GM12878 (cell line): ENCODE data around the gene ABHD1. TPM values are rescaled to one million over a fixed set of nuclear protein-coding genes. Genes with fewer than 3 reads are reported as not detected.

ENCODE experiments used
- ATAC-seq: fragments of 200-7000 bp; cut with Tn5 transposase; 3 replicates; pipeline ENCODE4 v1.9.1; 2020; ENCODE audit warnings: mild to moderate bottlenecking, moderate library complexity
- BruUV-seq: library from RNA; stranded (reverse); fragments of 400-500 nt; replicated peaks from 2 replicates; lab custom pipeline; 2021; lab: Mats Ljungman, UMichigan
- CTCF ChIA-PET: fragments of 300-600 bp; sonication (Branson Sonifier 250); formaldehyde crosslinking; extraction: SDS; loops from one replicate; lab custom pipeline; 2021; ENCODE audit warnings: inconsistent platforms; lab: Yijun Ruan, JAX
- POLR2A ChIA-PET: fragments of 350-600 bp; formaldehyde crosslinking; extraction: SDS; loops from one replicate; lab custom pipeline; 2021; ENCODE audit warnings: inconsistent platforms; lab: Charles Lee
- RAD21 ChIA-PET: fragments of 300-600 bp; sonication (Branson Sonifier 250); formaldehyde crosslinking; loops from one replicate; lab custom pipeline; 2023; ENCODE audit warnings: antibody characterized with exemption; ENCODE audit not compliant: unreplicated experiment; lab: Charles Lee
- SMC1A ChIA-PET: fragments of 300-600 bp; sonication (Branson Sonifier 250); formaldehyde crosslinking; loops from one replicate; lab custom pipeline; 2023; ENCODE audit not compliant: unreplicated experiment, uncharacterized antibody; lab: Charles Lee
- DNase-seq: peaks from one replicate; pipeline ENCODE4 v3.0.0-alpha.2; 2011; ENCODE audit warnings: low read depth, low spot score
- FAIRE-seq: peaks from 3 replicates; lab custom pipeline; 2011; peaks lifted over from hg19 to GRCh38; lab: Jason Lieb, UNC
- H2AFZ ChIP-seq: 2 replicates; pipeline ENCODE4 v1.6.0; 2011; ENCODE audit warnings: low read depth, low read length, control low read depth; ENCODE audit not compliant: control insufficient read depth
- H3K27ac ChIP-seq: 2 replicates; pipeline ENCODE4 v1.5.1; 2011; ENCODE audit warnings: control low read depth; ENCODE audit not compliant: control insufficient read depth, insufficient read depth
- H3K27me3 ChIP-seq, 2 experiments: replicated peaks in 1 of 2; 2 replicates each; pipeline versions ENCODE4 v1.6.0 to v1.6.1; 2011; ENCODE audit warnings: low read length in 1 of 2; ENCODE audit not compliant: control insufficient read depth in 2 of 2, insufficient read depth in 2 of 2
- H3K36me3 ChIP-seq, 2 experiments: 2 replicates each; pipeline ENCODE4 v1.5.1; 2011; ENCODE audit warnings: low read length in 1 of 2; ENCODE audit not compliant: control insufficient read depth in 2 of 2, insufficient read depth in 2 of 2
- H3K4me1 ChIP-seq: 2 replicates; pipeline ENCODE4 v1.6.1; 2011; ENCODE audit warnings: mild to moderate bottlenecking, low read length, moderate library complexity, mixed read lengths; ENCODE audit not compliant: control insufficient read depth, insufficient read depth
- H3K4me2 ChIP-seq: 2 replicates; pipeline ENCODE4 v1.6.0; 2011; ENCODE audit warnings: control low read depth; ENCODE audit not compliant: control insufficient read depth, insufficient read depth
- H3K4me3 ChIP-seq: fragments of 200-600 bp; sonication (generic); 2 replicates; pipeline ENCODE4 v1.5.1; 2016
- H3K79me2 ChIP-seq: 2 replicates; pipeline ENCODE4 v1.6.0; 2011; ENCODE audit warnings: low read length; ENCODE audit not compliant: control insufficient read depth, insufficient read depth
- H3K9ac ChIP-seq: 2 replicates; pipeline ENCODE4 v1.8.0; 2011; ENCODE audit warnings: low read length, control low read depth, mixed read lengths; ENCODE audit not compliant: control insufficient read depth, insufficient read depth
- H3K9me3 ChIP-seq: replicated peaks from 3 replicates; pipeline ENCODE4 v1.5.1; 2011; ENCODE audit warnings: mild to moderate bottlenecking, low read length; ENCODE audit not compliant: control insufficient read depth, insufficient read depth
- H4K20me1 ChIP-seq: 2 replicates; pipeline ENCODE4 v1.6.0; 2011; ENCODE audit not compliant: control insufficient read depth, insufficient read depth
- BCL11A ChIP-seq: IDR thresholded peaks from 2 replicates; pipeline ENCODE4 v1.6.1; 2011; ENCODE audit warnings: low read depth, low read length
- E4F1 ChIP-seq: fragments of 450-650 bp; IDR thresholded peaks from 2 replicates; pipeline ENCODE4 v1.6.1; 2018; ENCODE audit warnings: borderline replicate concordance, mild to moderate bottlenecking; ENCODE audit not compliant: partially characterized antibody
- JUND ChIP-seq: IDR thresholded peaks from 2 replicates; pipeline ENCODE4 v1.6.1; 2012; ENCODE audit warnings: low read depth, mild to moderate bottlenecking, low read length, improper control_type of control experiment, moderate library complexity
- NR2C2 ChIP-seq: IDR thresholded peaks from 2 replicates; pipeline ENCODE4 v1.6.1; 2011; ENCODE audit warnings: borderline replicate concordance, low read depth; ENCODE audit not compliant: control insufficient read depth, insufficient read length
- POLR2A ChIP-seq: IDR thresholded peaks from 2 replicates; pipeline ENCODE4 v1.6.1; 2011; ENCODE audit warnings: low read depth, mild to moderate bottlenecking, low read length
- ZNF592 ChIP-seq: fragments of 450-650 bp; IDR thresholded peaks from 2 replicates; pipeline ENCODE4 v1.6.1; 2017; ENCODE audit warnings: mild to moderate bottlenecking, moderate library complexity
- WGBS: methylation state at CpG from one replicate; pipeline ENCODE4 v1.1.6; 2016; ENCODE audit warnings: low lambda C conversion rate; ENCODE audit not compliant: insufficient replicate concordance, insufficient coverage; ENCODE audit errors: missing lambda C conversion rate; 5-methylcytosine and 5-hydroxymethylcytosine counted together
- in situ Hi-C: fragments of 300-500 bp; cut with MboI; formaldehyde crosslinking; loops from 9 replicates; pipeline ENCODE4 v1.14.3; 2018; ENCODE audit warnings: mixed read lengths
- intact Hi-C: fragments of 100-400 bp; cut with micrococcal nuclease; formaldehyde crosslinking; loops from one replicate; pipeline ENCODE4 v1.14.2; 2022; ENCODE audit not compliant: unreplicated experiment
- polyA plus RNA-seq, 11 experiments: library from polyadenylated mRNA; depleted of rRNA in 4 of 11; unstranded in 6 of 11; stranded (reverse) in 5 of 11; fragments of >200 nt; fragmentation: Nextera tagmentation in 4 of 11; fragmentation: Illumina TruSeq in 1 of 11; extraction: Ambion mirVana in 4 of 11; extraction: Trizol in 1 of 11; gene quantifications; 1 replicate in 1 of 11; 2 replicates in 10 of 11; pipeline versions ENCODE4 v1.2.1 to v1.2.3, GENCODE V29; 2011 to 2016; ENCODE audit warnings: inconsistent platforms in 2 of 11, missing spikeins in 2 of 11, low read depth in 1 of 11
- total RNA-seq, 4 experiments: library from RNA; depleted of rRNA in 3 of 4; stranded (reverse); fragments of >200 nt in 3 of 4; fragmentation: Illumina TruSeq in 1 of 4; extraction: Trizol in 1 of 4; gene quantifications; 2 replicates each; pipeline versions ENCODE4 v1.2.1 to v1.2.3, GENCODE V29; 2013 to 2021
- TF ChIP-seq, protein P1 (sequence below): fragments of 450-650 bp; formaldehyde crosslinking; IDR thresholded peaks from 2 replicates; pipeline ENCODE4 v1.4.0; 2022; ENCODE audit warnings: mild to moderate bottlenecking, moderate library complexity
- TF ChIP-seq, protein P2 (sequence below): IDR thresholded peaks from 2 replicates; pipeline ENCODE4 v1.6.1; 2011; ENCODE audit warnings: low read depth, mild to moderate bottlenecking, low read length, moderate library complexity, borderline replicate concordance; ENCODE audit errors: extremely low read depth
- TF ChIP-seq, protein P3 (sequence below): fragments of 450-650 bp; conservative IDR thresholded peaks from 2 replicates; pipeline ENCODE4 v1.6.1; 2017; ENCODE audit warnings: mild to moderate bottlenecking, moderate library complexity

The ABHD1 gene
- total and polyA plus RNA-seq, 10 of the 15 experiments (the other 5 are each of a cell fraction or from before 2014, with no cell fraction given) = 0.04 to 0.35 (median 0.17) TPM; not detected in 2

GRCh38 chr2:27131429-27131828 is 7.8 kb downstream of the ABHD1 start:
- H2AFZ ChIP-seq = no peak overlapping the region
- CTCF ChIA-PET = interaction anchor here (1.4 kb wide), 1 partner anchor 44 kb away, joined by 4 read pairs; no protein-coding TSS in a partner anchor
- RAD21 ChIA-PET = no interaction called here
- no peak overlapping the region for H3K27ac ChIP-seq
- FAIRE-seq = no peak
- in situ Hi-C loops = no loop called here
- no peak for ATAC-seq
- no peaks in the 10 kb centered on the region for H3K9me3 ChIP-seq
- no peak for DNase-seq
- H4K20me1 ChIP-seq = no peaks in the 10 kb centered on the region
- no peaks in the 10 kb centered on the region for H3K27me3 ChIP-seq
- SMC1A ChIA-PET = interaction anchor here (1.5 kb wide), 1 partner anchor 34 kb away, joined by 4 read pairs; no protein-coding TSS in a partner anchor
- peaks cover 19% of the 10 kb centered on the region for H3K79me2 ChIP-seq
- intact Hi-C loops = loop anchor here (5.0 kb wide), 1 partner anchor 51 kb away; no protein-coding TSS in a partner anchor
- H3K9ac ChIP-seq = no peak overlapping the region
- BruUV-seq = no TSS peak
- 89% methylated on average over 11 of the region's 11 CpGs for WGBS
- peaks cover 10 to 17% of the 10 kb centered on the region in 2 experiments for H3K36me3 ChIP-seq
- no peak overlapping the region for H3K4me3 ChIP-seq
- H3K4me2 ChIP-seq = no peak overlapping the region
- POLR2A ChIA-PET = no interaction called here
- H3K4me1 ChIP-seq = peaks cover 8% of the 10 kb centered on the region
- no peak for TF ChIP-seq E4F1
- TF ChIP-seq POLR2A = no peak
- no peak for TF ChIP-seq JUND
- TF ChIP-seq, protein P1, sequence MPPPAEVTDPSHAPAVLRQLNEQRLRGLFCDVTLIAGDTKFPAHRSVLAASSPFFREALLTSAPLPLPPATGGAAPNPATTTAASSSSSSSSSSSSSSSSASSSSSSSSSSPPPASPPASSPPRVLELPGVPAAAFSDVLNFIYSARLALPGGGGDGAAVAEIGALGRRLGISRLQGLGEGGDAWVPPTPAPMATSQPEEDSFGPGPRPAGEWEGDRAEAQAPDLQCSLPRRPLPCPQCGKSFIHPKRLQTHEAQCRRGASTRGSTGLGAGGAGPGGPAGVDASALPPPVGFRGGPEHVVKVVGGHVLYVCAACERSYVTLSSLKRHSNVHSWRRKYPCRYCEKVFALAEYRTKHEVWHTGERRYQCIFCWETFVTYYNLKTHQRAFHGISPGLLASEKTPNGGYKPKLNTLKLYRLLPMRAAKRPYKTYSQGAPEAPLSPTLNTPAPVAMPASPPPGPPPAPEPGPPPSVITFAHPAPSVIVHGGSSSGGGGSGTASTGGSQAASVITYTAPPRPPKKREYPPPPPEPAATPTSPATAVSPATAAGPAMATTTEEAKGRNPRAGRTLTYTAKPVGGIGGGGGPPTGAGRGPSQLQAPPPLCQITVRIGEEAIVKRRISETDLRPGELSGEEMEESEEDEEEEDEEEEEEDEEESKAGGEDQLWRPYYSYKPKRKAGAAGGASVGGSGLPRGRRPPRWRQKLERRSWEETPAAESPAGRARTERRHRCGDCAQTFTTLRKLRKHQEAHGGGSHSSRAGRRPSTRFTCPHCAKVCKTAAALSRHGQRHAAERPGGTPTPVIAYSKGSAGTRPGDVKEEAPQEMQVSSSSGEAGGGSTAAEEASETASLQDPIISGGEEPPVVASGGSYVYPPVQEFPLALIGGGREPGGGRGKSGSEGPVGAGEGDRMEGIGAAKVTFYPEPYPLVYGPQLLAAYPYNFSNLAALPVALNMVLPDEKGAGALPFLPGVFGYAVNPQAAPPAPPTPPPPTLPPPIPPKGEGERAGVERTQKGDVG (CRISPR knock-in tag) = no peak
- TF ChIP-seq BCL11A = no peak
- TF ChIP-seq, protein P2, sequence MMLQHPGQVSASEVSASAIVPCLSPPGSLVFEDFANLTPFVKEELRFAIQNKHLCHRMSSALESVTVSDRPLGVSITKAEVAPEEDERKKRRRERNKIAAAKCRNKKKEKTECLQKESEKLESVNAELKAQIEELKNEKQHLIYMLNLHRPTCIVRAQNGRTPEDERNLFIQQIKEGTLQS = no peak
- TF ChIP-seq, protein P3, sequence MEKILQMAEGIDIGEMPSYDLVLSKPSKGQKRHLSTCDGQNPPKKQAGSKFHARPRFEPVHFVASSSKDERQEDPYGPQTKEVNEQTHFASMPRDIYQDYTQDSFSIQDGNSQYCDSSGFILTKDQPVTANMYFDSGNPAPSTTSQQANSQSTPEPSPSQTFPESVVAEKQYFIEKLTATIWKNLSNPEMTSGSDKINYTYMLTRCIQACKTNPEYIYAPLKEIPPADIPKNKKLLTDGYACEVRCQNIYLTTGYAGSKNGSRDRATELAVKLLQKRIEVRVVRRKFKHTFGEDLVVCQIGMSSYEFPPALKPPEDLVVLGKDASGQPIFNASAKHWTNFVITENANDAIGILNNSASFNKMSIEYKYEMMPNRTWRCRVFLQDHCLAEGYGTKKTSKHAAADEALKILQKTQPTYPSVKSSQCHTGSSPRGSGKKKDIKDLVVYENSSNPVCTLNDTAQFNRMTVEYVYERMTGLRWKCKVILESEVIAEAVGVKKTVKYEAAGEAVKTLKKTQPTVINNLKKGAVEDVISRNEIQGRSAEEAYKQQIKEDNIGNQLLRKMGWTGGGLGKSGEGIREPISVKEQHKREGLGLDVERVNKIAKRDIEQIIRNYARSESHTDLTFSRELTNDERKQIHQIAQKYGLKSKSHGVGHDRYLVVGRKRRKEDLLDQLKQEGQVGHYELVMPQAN = no peak
- no peak for TF ChIP-seq ZNF592
- TF ChIP-seq NR2C2 = no peak
